HG02678 (cell line): Measurements from ENCODE around the gene CD163.
"Not testable (repeated sequence)": the region's sequence is repeated elsewhere in the genome, so short reads cannot be mapped to it uniquely, and the experiment has no call there.

Source experiments
- ATAC-seq: cut with Tn5 transposase; IDR thresholded peaks from one replicate; pipeline ENCODE4 v1.9.1; 2021; ENCODE audit warnings: mild to moderate bottlenecking, moderate library complexity; ENCODE audit not compliant: unreplicated experiment

CD163 gene

GRCh38 chr12:7451756-7452155, 51.8 kb downstream of the CD163 start:
- no peak for ATAC-seq

GRCh38 chr12:7450667-7451066, 52.9 kb downstream of the CD163 start:
- ATAC-seq: no peak

GRCh38 chr12:7448099-7448498, 55.5 kb downstream of the CD163 start:
- ATAC-seq: no peak

GRCh38 chr12:7444537-7444936, 59.0 kb downstream of the CD163 start:
- no peak for ATAC-seq

DNA sequence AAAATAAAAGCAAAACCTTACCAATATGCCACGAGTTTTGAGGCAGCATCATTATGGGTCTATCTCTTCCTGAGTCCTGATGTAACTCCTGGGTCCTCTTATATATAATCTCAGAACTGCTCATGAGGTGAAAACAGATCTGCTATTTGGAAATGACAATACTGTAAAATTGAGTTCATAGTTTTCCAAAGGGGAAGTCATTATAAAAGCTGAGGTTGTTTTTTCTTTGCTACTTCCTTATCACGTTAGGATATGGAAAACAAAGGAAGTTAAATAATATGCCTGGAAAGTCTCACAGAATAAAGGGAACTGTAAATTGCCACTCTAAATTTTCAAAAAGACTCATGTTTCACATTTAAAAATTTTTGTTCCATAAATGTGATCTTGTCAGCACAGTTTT, 59.5 kb downstream of the CD163 start, which contains the start of gene CD163L1:
Gene CD163L1, minus strand, starts transcription at position 78 of the 400 bp plus-strand sequence. Its CDS starts 26 bp downstream, at position 52.
- ATAC-seq: no peak

DNA sequence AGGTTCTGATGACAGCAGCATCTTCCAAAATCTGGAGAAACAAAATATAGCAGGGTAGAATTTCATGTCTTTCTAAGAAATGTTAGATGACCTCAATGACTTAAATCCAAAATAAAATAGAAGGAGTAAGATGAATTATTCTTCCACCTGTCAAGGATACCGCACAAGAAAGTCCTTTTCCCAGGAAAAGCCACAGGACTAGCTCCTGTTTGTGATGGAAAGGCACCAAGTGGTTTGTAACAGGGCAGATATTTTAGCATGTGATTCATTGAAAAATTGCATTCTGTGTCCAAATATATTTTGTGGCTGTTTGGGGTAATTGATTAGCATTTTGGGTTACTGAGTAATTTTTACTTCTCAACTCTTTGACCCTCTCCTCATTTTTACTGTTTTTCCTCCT, 62.4 kb downstream of the CD163 start:
- ATAC-seq: no peak

GRCh38 chr12:7439579-7440505, 63.7 kb downstream of the CD163 start:
- ATAC-seq: no peak

DNA sequence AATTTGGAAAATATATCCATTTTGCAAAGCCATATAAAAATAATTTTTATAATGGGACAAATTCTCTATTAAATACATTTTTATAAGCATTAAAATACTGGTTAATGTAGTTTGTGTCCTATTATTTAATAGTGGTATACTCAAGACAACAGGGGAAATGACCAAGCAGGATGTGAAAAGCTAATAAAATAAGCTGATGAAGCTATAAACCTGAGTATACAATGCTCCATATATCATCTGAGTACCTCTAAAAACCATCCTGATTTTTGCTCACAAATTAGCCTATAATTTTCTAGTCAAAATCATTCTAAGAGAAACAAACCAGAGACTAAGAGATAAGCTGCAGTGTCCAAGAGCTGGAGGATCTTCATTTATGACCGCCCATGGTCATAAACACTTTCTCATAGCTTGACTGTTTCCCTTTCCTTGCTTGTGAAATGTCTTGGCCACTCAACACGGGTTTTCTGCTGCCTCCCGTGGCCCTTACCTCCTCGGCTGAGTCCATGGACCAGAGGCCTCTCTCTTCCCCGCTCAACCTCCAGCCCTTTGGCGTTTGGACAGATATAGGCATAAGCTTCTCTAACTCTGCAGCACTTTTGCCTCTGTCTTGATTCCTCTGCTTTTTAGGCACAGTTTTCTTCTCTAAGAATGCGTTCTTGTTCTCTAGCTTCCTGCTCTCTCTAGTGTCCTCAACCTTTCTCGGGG, 65.1 kb downstream of the CD163 start:
- not testable (repeated sequence) for ATAC-seq

- ATAC-seq: not testable (repeated sequence)
Observed at GRCh38 chr12:7437494-7437893, 66.1 kb downstream of the CD163 start.

DNA sequence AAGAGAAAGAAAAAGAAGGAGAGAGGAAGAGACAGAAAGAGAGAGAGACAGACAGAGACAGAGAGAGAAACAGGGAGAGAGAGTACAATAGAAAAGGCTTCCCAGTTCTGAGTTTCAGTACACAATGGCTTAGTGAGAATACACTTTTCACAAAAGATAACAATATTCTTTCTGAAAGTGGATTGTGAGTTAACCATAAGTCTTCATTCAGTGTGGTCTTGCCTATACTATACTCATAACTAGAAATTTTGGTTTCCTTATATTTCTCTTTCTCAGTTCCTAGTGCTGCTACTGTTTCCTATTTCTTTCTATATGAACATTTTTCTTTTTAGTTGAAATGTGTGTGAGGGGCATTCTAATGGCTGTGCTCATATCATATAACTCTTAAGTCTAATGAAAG, 68.9 kb downstream of the CD163 start:
- ATAC-seq: no peak

GRCh38 chr12:7433276-7433822, 70.2 kb downstream of the CD163 start:
- ATAC-seq: no peak

DNA sequence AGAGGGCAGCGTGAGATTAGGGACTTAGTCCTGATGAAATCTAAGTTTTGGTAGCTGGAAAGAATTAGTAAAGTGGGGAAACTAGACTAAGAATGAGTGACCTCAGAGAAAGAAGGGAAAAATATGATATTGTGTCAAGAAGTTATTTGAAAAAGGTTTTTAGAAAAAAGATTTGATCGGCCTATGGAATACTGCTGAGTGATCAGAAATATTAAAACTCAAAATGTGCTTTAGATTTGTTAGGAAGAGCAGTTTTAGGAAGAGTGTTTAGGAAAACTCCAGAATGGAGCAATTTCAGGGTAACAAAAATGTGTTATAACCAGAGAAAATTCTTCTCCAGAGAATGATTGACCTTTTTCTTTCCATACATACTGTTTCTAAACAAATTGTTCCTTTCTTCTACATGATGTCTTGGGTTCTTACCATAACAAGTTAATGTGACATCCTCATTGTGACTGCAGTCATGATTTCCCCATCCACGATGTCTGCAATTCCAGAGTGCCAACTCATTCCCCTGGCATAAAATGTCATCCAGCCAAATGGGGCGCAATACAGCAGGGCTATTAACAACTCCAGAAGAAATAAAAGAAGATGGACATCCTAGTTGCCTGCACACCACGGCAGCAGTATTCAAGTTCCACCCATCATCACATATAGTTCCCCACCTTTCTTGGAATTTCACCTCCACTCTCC, 71.4 kb downstream of the CD163 start:
- ATAC-seq: no peak
